HepG2 (cell line): ENCODE measurements around the gene ASTE1. TPM values are rescaled to one million over a fixed set of nuclear protein-coding genes. Genes with fewer than 3 reads are reported as not detected.

Experiments
- ATAC-seq: fragments of 200-7000 bp; cut with Tn5 transposase; 3 replicates; pipeline ENCODE4 v1.9.1; 2020; ENCODE audit warnings: mild to moderate bottlenecking, moderate library complexity
- BruUV-seq: library from RNA; stranded (reverse); fragments of 400-500 nt; replicated peaks from 2 replicates; lab custom pipeline; 2021; lab: Mats Ljungman, UMichigan
- CTCF ChIA-PET: fragments of 300-600 bp; formaldehyde crosslinking; extraction: SDS; loops from one replicate; lab custom pipeline; 2021; ENCODE audit warnings: low total read pairs, inconsistent platforms, low intra/inter-chr PET ratio; lab: Yijun Ruan, JAX
- POLR2A ChIA-PET: fragments of 350-600 bp; sonication (Branson Sonifier 250); formaldehyde crosslinking; loops from one replicate; lab custom pipeline; 2020; ENCODE audit warnings: antibody characterized with exemption, inconsistent platforms; lab: Yijun Ruan, JAX
- DNase-seq: peaks from one replicate; pipeline ENCODE4 v3.0.0-alpha.2; 2015; ENCODE audit warnings: low spot score
- FAIRE-seq: peaks from 3 replicates; lab custom pipeline; 2011; peaks lifted over from hg19 to GRCh38; lab: Jason Lieb, UNC
- H2AFZ ChIP-seq: one replicate; pipeline ENCODE4 v1.6.1; 2011; ENCODE audit warnings: low read length, inconsistent platforms
- H3K27ac ChIP-seq: fragments of 300-600 bp; 3 replicates; pipeline ENCODE4 v1.8.0; 2011; ENCODE audit warnings: mixed run types, mild to moderate bottlenecking, mixed read lengths, low read length, inconsistent platforms; ENCODE audit not compliant: insufficient read depth; ENCODE audit errors: extremely low read length
- H3K27me3 ChIP-seq, 2 experiments: fragments of 200-600 bp in 1 of 2; 2 replicates in 1 of 2; 3 replicates in 1 of 2; pipeline versions ENCODE4 v1.6.0 to v1.8.0; 2011; ENCODE audit warnings: low read length in 2 of 2, mild to moderate bottlenecking in 2 of 2, moderate library complexity in 2 of 2, inconsistent platforms in 1 of 2; ENCODE audit not compliant: insufficient read depth in 2 of 2, control insufficient read depth in 1 of 2
- H3K36me3 ChIP-seq, 2 experiments: fragments of 200-600 bp in 1 of 2; replicated peaks in 1 of 2; 2 replicates in 1 of 2; 3 replicates in 1 of 2; pipeline versions ENCODE4 v1.5.1 to v1.8.0; 2011; ENCODE audit warnings: low read length in 2 of 2, inconsistent platforms in 1 of 2; ENCODE audit not compliant: insufficient read depth in 2 of 2, control insufficient read depth in 1 of 2
- H3K4me1 ChIP-seq: 2 replicates; pipeline ENCODE4 v1.5.1; 2012; ENCODE audit warnings: low read length, inconsistent platforms; ENCODE audit not compliant: insufficient read depth
- H3K4me2 ChIP-seq: 2 replicates; pipeline ENCODE4 v1.6.0; 2011; ENCODE audit warnings: low read depth, low read length, inconsistent platforms
- H3K4me3 ChIP-seq, 3 experiments: fragments of 200-600 bp in 1 of 3; sonication (generic), shearing (Covaris generic) in 1 of 3; replicated peaks in 1 of 3; 2 replicates each; pipeline ENCODE4 v1.5.1; 2011 to 2016; ENCODE audit warnings: low read length in 3 of 3, inconsistent platforms in 2 of 3, low read depth in 2 of 3, mild to moderate bottlenecking in 2 of 3, control low read depth in 1 of 3, mixed read lengths in 1 of 3; ENCODE audit not compliant: insufficient read depth in 1 of 3
- H3K79me2 ChIP-seq: one replicate; pipeline ENCODE4 v1.6.1; 2011; ENCODE audit warnings: low read length, inconsistent platforms; ENCODE audit not compliant: insufficient read depth
- H3K9ac ChIP-seq: 2 replicates; pipeline ENCODE4 v1.6.0; 2011; ENCODE audit warnings: mild to moderate bottlenecking, low read depth, low read length, inconsistent platforms; ENCODE audit not compliant: insufficient read depth
- H3K9me3 ChIP-seq: 2 replicates; pipeline ENCODE4 v1.5.1; 2012; ENCODE audit warnings: mild to moderate bottlenecking, low read length
- H4K20me1 ChIP-seq: 2 replicates; pipeline ENCODE4 v1.6.0; 2011; ENCODE audit warnings: inconsistent platforms, mild to moderate bottlenecking, low read length, moderate library complexity; ENCODE audit not compliant: insufficient read depth
- CBX1 ChIP-seq: IDR thresholded peaks from one replicate; pipeline ENCODE4 v1.6.1; 2016; ENCODE audit warnings: antibody characterized with exemption, low read depth
- FOXO1 ChIP-seq: sonication (generic); formaldehyde crosslinking; IDR thresholded peaks from 2 replicates; pipeline ENCODE4 v1.4.0; 2020; ENCODE audit warnings: missing genetic modification reagents
- HCFC1 ChIP-seq: fragments of 150-350 bp; IDR thresholded peaks from 2 replicates; pipeline ENCODE4 v1.6.1; 2014; ENCODE audit warnings: low read depth, low read length
- SKI ChIP-seq: fragments of 450-650 bp; IDR thresholded peaks from one replicate; pipeline ENCODE4 v1.6.1; 2018; ENCODE audit warnings: mild to moderate bottlenecking; ENCODE audit not compliant: partially characterized antibody
- SMARCE1 ChIP-seq: fragments of 450-650 bp; IDR thresholded peaks from 2 replicates; pipeline ENCODE4 v1.6.1; 2017; ENCODE audit warnings: borderline replicate concordance
- ZNF550 ChIP-seq: sonication (generic); formaldehyde crosslinking; IDR thresholded peaks from 2 replicates; pipeline ENCODE4 v1.4.0; 2020; ENCODE audit warnings: mild to moderate bottlenecking, missing genetic modification reagents, borderline replicate concordance
- ZNF598 ChIP-seq: sonication (generic); formaldehyde crosslinking; IDR thresholded peaks from 2 replicates; pipeline ENCODE4 v1.5.1; 2020; ENCODE audit warnings: mild to moderate bottlenecking, missing genetic modification reagents, borderline replicate concordance
- ZNF629 ChIP-seq: sonication (generic); formaldehyde crosslinking; conservative IDR thresholded peaks from 2 replicates; pipeline ENCODE4 v1.5.0; 2020; ENCODE audit warnings: missing genetic modification reagents
- ZNF644 ChIP-seq: IDR thresholded peaks from 2 replicates; pipeline ENCODE4 v1.6.1; 2016; ENCODE audit warnings: low read depth
- ZNF891 ChIP-seq: sonication (generic); formaldehyde crosslinking; IDR thresholded peaks from 2 replicates; pipeline ENCODE4 v1.5.0; 2020; ENCODE audit warnings: mild to moderate bottlenecking, missing genetic modification reagents
- WGBS: methylation state at CpG from one replicate; pipeline ENCODE4 v1.1.6; 2017; ENCODE audit warnings: low lambda C conversion rate; 5-methylcytosine and 5-hydroxymethylcytosine counted together
- in situ Hi-C: cut with HindIII; loops from 2 replicates; pipeline ENCODE4 v1.10.0; 2017; ENCODE audit warnings: low pct_unique_long_range_greater_than_20kb; ENCODE audit not compliant: extremely low pct_ligation_motif_present
- intact Hi-C: fragments of 100-400 bp; cut with micrococcal nuclease; formaldehyde crosslinking; loops from one replicate; pipeline ENCODE4 v1.10.0; 2022; ENCODE audit not compliant: unreplicated experiment
- polyA plus RNA-seq, 8 experiments: library from polyadenylated mRNA; depleted of rRNA in 3 of 8; stranded (reverse) in 7 of 8; unstranded in 1 of 8; fragments of >200 nt; fragmentation: Illumina TruSeq in 4 of 8; extraction: Trizol in 4 of 8; gene quantifications; 2 replicates each; pipeline versions ENCODE4 v1.2.1 to v1.2.3, GENCODE V29; 2011 to 2016; ENCODE audit warnings: low read depth in 4 of 8, missing spikeins in 1 of 8, mixed read lengths in 1 of 8; ENCODE audit not compliant: insufficient read depth in 1 of 8
- total RNA-seq, 5 experiments: library from RNA; depleted of rRNA; stranded (reverse); fragments of >200 nt; fragmentation: Illumina TruSeq; extraction: Trizol; gene quantifications; 2 replicates each; pipeline ENCODE4 v1.2.3, GENCODE V29; 2016; ENCODE audit warnings: low read depth in 1 of 5
- TF ChIP-seq, protein P1 (sequence below): sonication (generic); formaldehyde crosslinking; IDR thresholded peaks from 2 replicates; pipeline ENCODE4 v1.5.0; 2020; ENCODE audit warnings: mild to moderate bottlenecking, missing genetic modification reagents
- TF ChIP-seq, protein P2 (sequence below): sonication (generic); formaldehyde crosslinking; IDR thresholded peaks from 2 replicates; pipeline ENCODE4 v1.5.1; 2020; ENCODE audit warnings: missing genetic modification reagents, mild to moderate bottlenecking, borderline replicate concordance
- TF ChIP-seq, protein P3 (sequence below): sonication (generic); formaldehyde crosslinking; IDR thresholded peaks from one replicate; pipeline ENCODE4 v1.5.1; 2020; ENCODE audit warnings: mild to moderate bottlenecking, missing genetic modification reagents; ENCODE audit errors: not compliant biosample characterization
- TF ChIP-seq, protein P4 (sequence below): sonication (generic); formaldehyde crosslinking; IDR thresholded peaks from 2 replicates; pipeline ENCODE4 v1.4.0; 2020; ENCODE audit warnings: mild to moderate bottlenecking, missing genetic modification reagents

The ASTE1 gene
- total and polyA plus RNA-seq, 2 of the 13 experiments (the other 11 are each of a cell fraction or from before 2014, with no cell fraction given): 4.0 to 7.9 TPM

DNA sequence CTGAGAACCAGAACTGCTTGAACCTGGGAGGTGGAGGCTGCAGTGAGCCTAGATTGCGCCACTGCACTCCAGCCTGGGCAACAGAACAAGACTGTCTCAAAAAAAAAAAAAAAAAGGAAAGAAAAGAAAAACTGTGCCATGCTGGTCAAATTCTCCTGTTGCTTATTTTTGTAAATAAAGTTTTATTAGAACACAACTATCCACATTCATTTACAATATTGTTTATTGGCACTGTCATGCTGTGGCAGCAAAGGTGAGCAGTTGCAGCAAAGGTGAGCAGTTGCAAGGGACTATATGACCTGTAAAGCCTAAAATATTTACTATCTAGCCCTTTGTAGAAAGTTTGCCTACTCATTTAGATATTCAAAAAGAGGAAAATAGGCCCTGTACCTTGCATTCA, 18.3 kb downstream of the ASTE1 start:
- H3K27ac ChIP-seq: no peak overlapping the region
- no peaks in the 10 kb centered on the region for H3K9me3 ChIP-seq
- POLR2A ChIA-PET: no interaction called here
- no peak for DNase-seq
- FAIRE-seq: no peak
- in situ Hi-C loops: no loop called here
- H3K4me2 ChIP-seq: no peak overlapping the region
- no peak for ATAC-seq
- H3K9ac ChIP-seq: no peak overlapping the region
- intact Hi-C loops: no loop called here
- H3K4me3 ChIP-seq: no peak overlapping the region
- no peak overlapping the region for H2AFZ ChIP-seq
- no peaks in the 10 kb centered on the region for H4K20me1 ChIP-seq
- WGBS: 100% methylated on average over 1 of the region's 1 CpG
- H3K79me2 ChIP-seq: no peaks in the 10 kb centered on the region
- peaks cover 0 to 3% of the 10 kb centered on the region in 2 experiments; a peak in 1 of 5 replicates for H3K36me3 ChIP-seq
- no peaks in the 10 kb centered on the region for H3K4me1 ChIP-seq
- CTCF ChIA-PET: no interaction called here
- H3K27me3 ChIP-seq: no peaks in the 10 kb centered on the region
- no TSS peak for BruUV-seq
- TF ChIP-seq ZNF550 (CRISPR knock-in tag) (no peak), SKI (no peak), ZNF629 (no peak), HCFC1 (no peak), CBX1 (no peak), ZNF644 (no peak), FOXO1 (CRISPR knock-in tag) (no peak), SMARCE1 (no peak), ZNF891 (CRISPR knock-in tag) (no peak), ZNF598 (CRISPR knock-in tag) (no peak)
- TF ChIP-seq, protein P1, sequence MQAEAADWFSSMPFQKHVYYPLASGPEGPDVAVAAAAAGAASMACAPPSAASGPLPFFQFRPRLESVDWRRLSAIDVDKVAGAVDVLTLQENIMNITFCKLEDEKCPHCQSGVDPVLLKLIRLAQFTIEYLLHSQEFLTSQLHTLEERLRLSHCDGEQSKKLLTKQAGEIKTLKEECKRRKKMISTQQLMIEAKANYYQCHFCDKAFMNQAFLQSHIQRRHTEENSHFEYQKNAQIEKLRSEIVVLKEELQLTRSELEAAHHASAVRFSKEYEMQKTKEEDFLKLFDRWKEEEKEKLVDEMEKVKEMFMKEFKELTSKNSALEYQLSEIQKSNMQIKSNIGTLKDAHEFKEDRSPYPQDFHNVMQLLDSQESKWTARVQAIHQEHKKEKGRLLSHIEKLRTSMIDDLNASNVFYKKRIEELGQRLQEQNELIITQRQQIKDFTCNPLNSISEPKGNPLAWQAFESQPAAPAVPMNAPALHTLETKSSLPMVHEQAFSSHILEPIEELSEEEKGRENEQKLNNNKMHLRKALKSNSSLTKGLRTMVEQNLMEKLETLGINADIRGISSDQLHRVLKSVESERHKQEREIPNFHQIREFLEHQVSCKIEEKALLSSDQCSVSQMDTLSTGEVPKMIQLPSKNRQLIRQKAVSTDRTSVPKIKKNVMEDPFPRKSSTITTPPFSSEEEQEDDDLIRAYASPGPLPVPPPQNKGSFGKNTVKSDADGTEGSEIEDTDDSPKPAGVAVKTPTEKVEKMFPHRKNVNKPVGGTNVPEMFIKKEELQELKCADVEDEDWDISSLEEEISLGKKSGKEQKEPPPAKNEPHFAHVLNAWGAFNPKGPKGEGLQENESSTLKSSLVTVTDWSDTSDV (CRISPR knock-in tag): no peak
- TF ChIP-seq, protein P2, sequence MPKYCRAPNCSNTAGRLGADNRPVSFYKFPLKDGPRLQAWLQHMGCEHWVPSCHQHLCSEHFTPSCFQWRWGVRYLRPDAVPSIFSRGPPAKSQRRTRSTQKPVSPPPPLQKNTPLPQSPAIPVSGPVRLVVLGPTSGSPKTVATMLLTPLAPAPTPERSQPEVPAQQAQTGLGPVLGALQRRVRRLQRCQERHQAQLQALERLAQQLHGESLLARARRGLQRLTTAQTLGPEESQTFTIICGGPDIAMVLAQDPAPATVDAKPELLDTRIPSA (CRISPR knock-in tag): no peak
- TF ChIP-seq, protein P3, sequence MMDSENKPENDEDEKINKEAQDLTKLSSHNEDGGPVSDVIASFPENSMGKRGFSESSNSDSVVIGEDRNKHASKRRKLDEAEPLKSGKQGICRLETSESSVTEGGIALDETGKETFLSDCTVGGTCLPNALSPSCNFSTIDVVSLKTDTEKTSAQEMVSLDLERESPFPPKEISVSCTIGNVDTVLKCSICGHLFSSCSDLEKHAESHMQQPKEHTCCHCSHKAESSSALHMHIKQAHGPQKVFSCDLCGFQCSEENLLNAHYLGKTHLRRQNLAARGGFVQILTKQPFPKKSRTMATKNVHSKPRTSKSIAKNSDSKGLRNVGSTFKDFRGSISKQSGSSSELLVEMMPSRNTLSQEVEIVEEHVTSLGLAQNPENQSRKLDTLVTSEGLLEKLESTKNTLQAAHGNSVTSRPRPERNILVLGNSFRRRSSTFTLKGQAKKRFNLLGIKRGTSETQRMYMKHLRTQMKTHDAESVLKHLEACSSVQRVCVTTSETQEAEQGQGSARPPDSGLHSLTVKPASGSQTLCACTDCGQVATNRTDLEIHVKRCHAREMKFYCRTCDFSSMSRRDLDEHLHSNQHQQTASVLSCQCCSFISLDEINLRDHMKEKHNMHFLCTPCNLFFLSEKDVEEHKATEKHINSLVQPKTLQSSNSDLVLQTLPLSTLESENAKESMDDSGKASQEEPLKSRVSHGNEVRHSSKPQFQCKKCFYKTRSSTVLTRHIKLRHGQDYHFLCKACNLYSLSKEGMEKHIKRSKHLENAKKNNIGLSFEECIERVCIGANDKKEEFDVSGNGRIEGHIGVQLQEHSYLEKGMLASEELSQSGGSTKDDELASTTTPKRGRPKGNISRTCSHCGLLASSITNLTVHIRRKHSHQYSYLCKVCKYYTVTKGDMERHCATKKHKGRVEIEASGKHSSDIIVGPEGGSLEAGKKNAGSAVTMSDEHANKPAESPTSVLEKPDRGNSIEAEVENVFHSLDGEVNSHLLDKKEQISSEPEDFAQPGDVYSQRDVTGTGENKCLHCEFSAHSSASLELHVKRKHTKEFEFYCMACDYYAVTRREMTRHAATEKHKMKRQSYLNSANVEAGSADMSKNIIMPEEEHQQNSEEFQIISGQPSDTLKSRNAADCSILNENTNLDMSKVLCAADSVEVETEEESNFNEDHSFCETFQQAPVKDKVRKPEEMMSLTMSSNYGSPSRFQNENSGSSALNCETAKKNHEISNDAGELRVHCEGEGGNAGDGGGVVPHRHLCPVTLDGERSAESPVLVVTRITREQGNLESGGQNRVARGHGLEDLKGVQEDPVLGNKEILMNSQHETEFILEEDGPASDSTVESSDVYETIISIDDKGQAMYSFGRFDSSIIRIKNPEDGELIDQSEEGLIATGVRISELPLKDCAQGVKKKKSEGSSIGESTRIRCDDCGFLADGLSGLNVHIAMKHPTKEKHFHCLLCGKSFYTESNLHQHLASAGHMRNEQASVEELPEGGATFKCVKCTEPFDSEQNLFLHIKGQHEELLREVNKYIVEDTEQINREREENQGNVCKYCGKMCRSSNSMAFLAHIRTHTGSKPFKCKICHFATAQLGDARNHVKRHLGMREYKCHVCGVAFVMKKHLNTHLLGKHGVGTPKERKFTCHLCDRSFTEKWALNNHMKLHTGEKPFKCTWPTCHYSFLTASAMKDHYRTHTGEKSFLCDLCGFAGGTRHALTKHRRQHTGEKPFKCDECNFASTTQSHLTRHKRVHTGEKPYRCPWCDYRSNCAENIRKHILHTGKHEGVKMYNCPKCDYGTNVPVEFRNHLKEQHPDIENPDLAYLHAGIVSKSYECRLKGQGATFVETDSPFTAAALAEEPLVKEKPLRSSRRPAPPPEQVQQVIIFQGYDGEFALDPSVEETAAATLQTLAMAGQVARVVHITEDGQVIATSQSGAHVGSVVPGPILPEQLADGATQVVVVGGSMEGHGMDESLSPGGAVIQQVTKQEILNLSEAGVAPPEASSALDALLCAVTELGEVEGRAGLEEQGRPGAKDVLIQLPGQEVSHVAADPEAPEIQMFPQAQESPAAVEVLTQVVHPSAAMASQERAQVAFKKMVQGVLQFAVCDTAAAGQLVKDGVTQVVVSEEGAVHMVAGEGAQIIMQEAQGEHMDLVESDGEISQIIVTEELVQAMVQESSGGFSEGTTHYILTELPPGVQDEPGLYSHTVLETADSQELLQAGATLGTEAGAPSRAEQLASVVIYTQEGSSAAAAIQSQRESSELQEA (CRISPR knock-in tag): no peak
- TF ChIP-seq, protein P4, sequence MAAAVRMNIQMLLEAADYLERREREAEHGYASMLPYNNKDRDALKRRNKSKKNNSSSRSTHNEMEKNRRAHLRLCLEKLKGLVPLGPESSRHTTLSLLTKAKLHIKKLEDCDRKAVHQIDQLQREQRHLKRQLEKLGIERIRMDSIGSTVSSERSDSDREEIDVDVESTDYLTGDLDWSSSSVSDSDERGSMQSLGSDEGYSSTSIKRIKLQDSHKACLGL (CRISPR knock-in tag): no peak
